ENCODE data around the gene FGF2. TPM values are rescaled to one million over a fixed set of nuclear protein-coding genes. Genes with fewer than 3 reads are reported as not detected.
"Not testable (repeated sequence)": the region's sequence is repeated elsewhere in the genome, so short reads cannot be mapped to it uniquely, and the experiment has no call there.

FGF2 gene
- total and polyA plus RNA-seq, 3 donors from 2014 or later: 3.0 to 4.9 (median 4.5) TPM

DNA sequence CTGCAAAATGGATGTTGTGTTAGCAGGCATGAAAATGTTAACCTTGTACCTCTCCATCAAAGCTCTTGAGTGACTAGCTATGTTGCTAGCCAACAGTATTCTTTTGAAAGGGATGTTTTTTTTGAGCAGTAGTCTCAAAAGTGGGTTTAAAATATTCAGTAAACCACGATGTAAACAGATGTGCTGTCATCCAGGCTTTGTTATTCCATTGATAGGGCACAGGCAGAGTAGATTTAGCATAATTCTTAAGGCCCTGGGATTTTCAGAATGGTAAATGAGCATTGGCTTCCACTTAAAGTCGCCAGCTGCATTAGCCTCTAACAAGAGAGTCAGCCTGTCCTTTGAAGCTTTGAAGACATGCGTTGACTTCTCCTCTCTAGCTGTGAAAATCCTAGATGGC is 18.4 kb downstream of the FGF2 start:
- no peak overlapping the region for H3K27ac ChIP-seq
- TF ChIP-seq POLR2A (IDR thresholded peaks at IDR 0.05): no peak
- TF ChIP-seq, protein P1, sequence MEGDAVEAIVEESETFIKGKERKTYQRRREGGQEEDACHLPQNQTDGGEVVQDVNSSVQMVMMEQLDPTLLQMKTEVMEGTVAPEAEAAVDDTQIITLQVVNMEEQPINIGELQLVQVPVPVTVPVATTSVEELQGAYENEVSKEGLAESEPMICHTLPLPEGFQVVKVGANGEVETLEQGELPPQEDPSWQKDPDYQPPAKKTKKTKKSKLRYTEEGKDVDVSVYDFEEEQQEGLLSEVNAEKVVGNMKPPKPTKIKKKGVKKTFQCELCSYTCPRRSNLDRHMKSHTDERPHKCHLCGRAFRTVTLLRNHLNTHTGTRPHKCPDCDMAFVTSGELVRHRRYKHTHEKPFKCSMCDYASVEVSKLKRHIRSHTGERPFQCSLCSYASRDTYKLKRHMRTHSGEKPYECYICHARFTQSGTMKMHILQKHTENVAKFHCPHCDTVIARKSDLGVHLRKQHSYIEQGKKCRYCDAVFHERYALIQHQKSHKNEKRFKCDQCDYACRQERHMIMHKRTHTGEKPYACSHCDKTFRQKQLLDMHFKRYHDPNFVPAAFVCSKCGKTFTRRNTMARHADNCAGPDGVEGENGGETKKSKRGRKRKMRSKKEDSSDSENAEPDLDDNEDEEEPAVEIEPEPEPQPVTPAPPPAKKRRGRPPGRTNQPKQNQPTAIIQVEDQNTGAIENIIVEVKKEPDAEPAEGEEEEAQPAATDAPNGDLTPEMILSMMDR (IDR thresholded peaks at IDR 0.05): no peak
- no peak overlapping the region for H3K4me3 ChIP-seq
- peaks cover 4% of the 10 kb centered on the region for H3K4me1 ChIP-seq
- intact Hi-C loops (cut with DNase I; ENCODE audit: low total_unique reads): no loop called here
- WGBS, 2 donors: 91 to 97% methylated on average over 2 to 3 of the region's 3 CpGs
- H3K9me3 ChIP-seq: no peaks in the 10 kb centered on the region
- DNase-seq: no peak
- H3K36me3 ChIP-seq (ENCODE audit: low read depth, missing control alignments): no peaks in the 10 kb centered on the region
- H3K27me3 ChIP-seq: no peaks in the 10 kb centered on the region

DNA sequence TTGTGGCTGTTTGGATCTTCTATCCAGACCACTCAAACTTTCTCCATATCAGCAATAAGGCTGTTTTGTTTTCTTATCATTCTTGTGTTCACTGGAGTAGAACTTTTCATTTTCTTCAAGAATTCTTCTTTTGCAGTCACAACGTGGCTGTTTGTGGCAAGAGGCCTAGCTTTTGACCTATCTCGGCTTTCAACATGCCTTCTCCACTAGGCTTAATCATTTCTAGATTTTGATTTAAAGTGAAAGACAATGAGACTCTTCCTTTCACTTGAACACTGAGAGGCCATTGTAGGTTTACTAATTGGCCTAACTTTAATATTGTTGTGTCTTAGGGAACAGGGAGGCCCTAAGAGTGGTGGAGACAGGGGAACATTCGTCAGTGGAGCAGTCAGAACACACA is 19.1 kb downstream of the FGF2 start:
- 49 to 69% methylated on average over 3 of the region's 3 CpGs for WGBS, 2 donors
- Histone ChIP-seq H3K27ac (no peak overlapping the region), H3K36me3 (ENCODE audit: low read depth, missing control alignments) (no peaks in the 10 kb centered on the region), H3K9me3 (no peaks in the 10 kb centered on the region), H3K27me3 (no peaks in the 10 kb centered on the region), H3K4me3 (no peak overlapping the region), H3K4me1 (peaks cover 4% of the 10 kb centered on the region)
- no peak for TF ChIP-seq POLR2A (IDR thresholded peaks at IDR 0.05)
- TF ChIP-seq, protein P1 (IDR thresholded peaks at IDR 0.05): no peak
- no peak for DNase-seq
- intact Hi-C loops (cut with DNase I; ENCODE audit: low total_unique reads): no loop called here

DNA sequence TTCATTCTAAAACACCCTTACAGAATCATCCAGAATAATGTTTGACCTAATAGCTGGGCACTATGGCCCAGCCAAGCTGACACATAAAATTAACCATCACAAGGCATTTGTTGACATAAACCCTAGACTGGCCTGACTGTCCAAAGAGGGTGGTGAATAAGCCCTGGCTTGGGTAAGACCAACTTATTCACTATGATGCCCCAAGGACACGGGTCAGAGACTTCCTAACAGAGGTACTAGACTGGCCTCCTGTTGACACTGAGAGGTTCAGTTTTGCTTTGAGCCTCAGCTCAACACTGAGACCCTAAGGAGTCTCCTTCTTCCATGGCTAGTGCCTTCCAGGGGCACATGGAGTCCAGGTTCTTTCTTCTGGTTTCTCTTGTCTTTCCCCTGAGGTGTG is 21.3 kb downstream of the FGF2 start:
- no peaks in the 10 kb centered on the region for H3K36me3 ChIP-seq (ENCODE audit: low read depth, missing control alignments)
- H3K4me1 ChIP-seq: peaks cover 4% of the 10 kb centered on the region
- no peaks in the 10 kb centered on the region for H3K27me3 ChIP-seq
- H3K4me3 ChIP-seq: no peak overlapping the region
- no peak overlapping the region for H3K27ac ChIP-seq
- TF ChIP-seq POLR2A (IDR thresholded peaks at IDR 0.05): no peak
- TF ChIP-seq, protein P1 (IDR thresholded peaks at IDR 0.05): no peak
- H3K9me3 ChIP-seq: no peaks in the 10 kb centered on the region
- no peak for DNase-seq
- 89% methylated on average over 1 of the region's 1 CpG for WGBS, 2 donors
- intact Hi-C loops (cut with DNase I; ENCODE audit: low total_unique reads): no loop called here

DNA sequence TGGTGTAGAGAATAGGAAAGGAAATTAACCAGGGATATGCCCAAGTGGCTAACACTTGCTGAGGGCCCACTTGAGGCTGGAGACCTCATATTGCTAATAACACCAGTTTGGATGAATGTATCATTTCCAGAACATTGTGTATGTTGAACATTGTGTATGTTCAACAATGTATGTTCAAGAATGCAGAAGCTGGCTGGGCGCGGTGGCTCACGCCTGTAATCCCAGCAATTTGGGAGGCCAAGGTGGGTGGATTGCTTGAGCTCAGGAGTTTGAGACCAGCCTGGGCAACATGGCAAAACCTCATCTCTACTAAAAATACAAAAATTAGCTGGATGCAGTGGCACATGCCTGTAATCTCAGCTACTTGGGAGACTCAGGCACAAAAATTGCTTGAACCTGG is 23.2 kb downstream of the FGF2 start:
- intact Hi-C loops (cut with DNase I; ENCODE audit: low total_unique reads); H3K36me3 ChIP-seq (ENCODE audit: low read depth, missing control alignments); DNase-seq; H3K9me3 ChIP-seq; H3K4me3 ChIP-seq; H3K27ac ChIP-seq; H3K4me1 ChIP-seq; H3K27me3 ChIP-seq: not testable (repeated sequence)
- 62 to 81% methylated on average over 3 of the region's 3 CpGs for WGBS, 2 donors

DNA sequence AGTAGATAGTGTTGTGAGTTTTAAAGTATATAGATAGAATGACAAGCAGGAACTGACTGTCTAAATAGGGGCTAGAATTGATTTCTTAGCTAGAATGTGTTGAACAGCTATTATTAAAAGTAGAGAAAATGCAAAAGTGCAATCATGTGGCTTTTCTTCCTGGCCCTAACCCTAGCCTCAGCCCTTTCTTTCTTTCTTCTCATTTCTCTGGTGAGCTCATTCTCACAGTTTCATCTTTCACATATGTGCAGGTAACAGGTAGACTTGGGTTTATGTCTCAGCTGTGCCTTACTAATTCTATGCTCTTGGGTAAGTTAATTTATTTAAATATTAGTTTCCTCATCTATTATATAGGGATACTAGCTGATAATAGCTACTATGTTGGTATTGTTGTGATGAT is 24.9 kb downstream of the FGF2 start:
- H3K4me1 ChIP-seq: peaks cover 9% of the 10 kb centered on the region
- TF ChIP-seq POLR2A (IDR thresholded peaks at IDR 0.05): no peak
- TF ChIP-seq, protein P1 (IDR thresholded peaks at IDR 0.05): no peak

More for the DNA sequence above, 24.9 kb downstream of the FGF2 start:
- no peak for DNase-seq
- Histone ChIP-seq H3K9me3 (no peaks in the 10 kb centered on the region), H3K27ac (no peak overlapping the region), H3K27me3 (no peaks in the 10 kb centered on the region), H3K4me3 (no peak overlapping the region), H3K36me3 (ENCODE audit: low read depth, missing control alignments) (no peaks in the 10 kb centered on the region)
- intact Hi-C loops (cut with DNase I; ENCODE audit: low total_unique reads): no loop called here

Measured in testis (tissue), 3 donors.